HG03139 (cell line): ENCODE data around the gene CACNA1E.

ENCODE experiments used
- ATAC-seq: cut with Tn5 transposase; IDR thresholded peaks from one replicate; pipeline ENCODE4 v1.9.1; 2021; ENCODE audit not compliant: unreplicated experiment

The CACNA1E gene

GRCh38 chr1:181568736-181569135 is 85.4 kb downstream of the CACNA1E start:
- ATAC-seq: no peak

GRCh38 chr1:181577475-181577874 is 94.2 kb downstream of the CACNA1E start:
- ATAC-seq: no peak

- ATAC-seq: no peak
These were observed 100.3 kb downstream of the CACNA1E start for GRCh38 chr1:181583598-181583997.

- no peak for ATAC-seq
These were observed 104.6 kb downstream of the CACNA1E start for GRCh38 chr1:181587870-181588438.

GRCh38 chr1:181588631-181589030 is 105.3 kb downstream of the CACNA1E start:
- ATAC-seq: no peak

- ATAC-seq: no peak
These were observed 109.0 kb downstream of the CACNA1E start for GRCh38 chr1:181592255-181592859.

GRCh38 chr1:181593042-181593441 is 109.7 kb downstream of the CACNA1E start:
- no peak for ATAC-seq

GRCh38 chr1:181594553-181594952 is 111.2 kb downstream of the CACNA1E start:
- ATAC-seq: no peak

GRCh38 chr1:181595234-181595633 is 111.9 kb downstream of the CACNA1E start:
- ATAC-seq: no peak

GRCh38 chr1:181601186-181601950 is 118.1 kb downstream of the CACNA1E start:
- ATAC-seq: no peak

GRCh38 chr1:181603735-181604410 is 120.6 kb downstream of the CACNA1E start:
- ATAC-seq: no peak

- ATAC-seq: no peak
These were observed 121.3 kb downstream of the CACNA1E start for GRCh38 chr1:181604482-181605249.

- ATAC-seq: no peak
These were observed 124.2 kb downstream of the CACNA1E start for GRCh38 chr1:181607524-181607923.

GRCh38 chr1:181608386-181608785 is 125.1 kb downstream of the CACNA1E start:
- no peak for ATAC-seq

GRCh38 chr1:181608948-181609347 is 125.6 kb downstream of the CACNA1E start:
- no peak for ATAC-seq

GRCh38 chr1:181612100-181612499 is 128.8 kb downstream of the CACNA1E start:
- ATAC-seq: no peak

- no peak for ATAC-seq
These were observed 135.2 kb downstream of the CACNA1E start for GRCh38 chr1:181618559-181618958.

GRCh38 chr1:181620183-181620582 is 136.9 kb downstream of the CACNA1E start:
- ATAC-seq: no peak

GRCh38 chr1:181623850-181624249 is 140.5 kb downstream of the CACNA1E start:
- no peak for ATAC-seq

GRCh38 chr1:181626279-181626938 is 143.1 kb downstream of the CACNA1E start:
- ATAC-seq: no peak
